NCI-H1694 treated with DMSO at 0.1 percent for 48 hours (cell line): Measurements from ENCODE around the gene FAHD2B.
"Not testable (repeated sequence)": the region's sequence is repeated elsewhere in the genome, so short reads cannot be mapped to it uniquely, and the experiment has no call there.

Experiments
- DNase-seq: peaks from one replicate; lab custom pipeline; 2025; lab: John Stamatoyannopoulos, UW

The FAHD2B gene

GRCh38 chr2:97094772-97095611, at the start of gene FAHD2B:
Gene FAHD2B, minus strand, starts transcription at chr2:97094882. Its CDS starts 3,176 bp downstream, at chr2:97091706.
- peak; percentile 60 for DNase-seq

DNA sequence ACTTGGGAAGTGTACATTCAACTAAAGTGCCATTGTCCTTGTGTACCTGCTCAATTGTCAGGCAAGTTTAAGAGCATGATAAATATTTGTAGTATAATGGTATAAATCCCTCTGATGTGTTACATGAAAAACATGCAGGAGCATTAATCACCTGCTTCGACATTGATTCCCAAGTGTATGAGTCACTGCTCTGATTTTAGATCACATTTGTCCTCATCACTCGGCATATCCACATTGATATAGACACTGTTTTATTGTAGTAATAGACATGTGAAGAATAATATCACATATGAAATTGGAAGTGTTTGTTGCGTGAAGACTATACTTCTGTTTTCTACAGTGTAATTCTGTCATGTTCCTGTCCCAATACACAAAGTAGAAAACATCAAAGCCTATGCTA, 49.3 kb upstream of the FAHD2B start:
- not testable (repeated sequence) for DNase-seq

DNA sequence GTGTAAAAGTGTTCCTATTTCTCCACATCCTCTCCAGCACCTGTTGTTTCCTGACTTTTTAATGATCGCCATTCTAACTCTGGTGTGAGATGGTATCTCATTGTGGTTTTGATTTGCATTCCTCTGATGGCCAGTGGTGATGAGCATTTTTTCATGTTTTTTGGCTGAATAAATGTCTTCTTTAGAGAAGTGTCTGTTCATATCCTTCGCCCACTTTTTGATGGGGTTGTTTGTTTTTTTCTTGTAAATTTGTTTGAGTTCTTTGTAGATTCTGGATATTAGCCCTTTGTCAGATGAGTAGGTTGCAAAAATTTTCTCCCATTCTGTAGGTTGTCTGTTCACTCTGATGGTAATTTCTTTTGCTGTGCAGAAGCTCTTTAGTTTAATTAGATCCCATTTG, 34.4 kb upstream of the FAHD2B start:
- DNase-seq = not testable (repeated sequence)

GRCh38 chr2:97113882-97114255, 19.2 kb upstream of the FAHD2B start:
- not testable (repeated sequence) for DNase-seq

DNA sequence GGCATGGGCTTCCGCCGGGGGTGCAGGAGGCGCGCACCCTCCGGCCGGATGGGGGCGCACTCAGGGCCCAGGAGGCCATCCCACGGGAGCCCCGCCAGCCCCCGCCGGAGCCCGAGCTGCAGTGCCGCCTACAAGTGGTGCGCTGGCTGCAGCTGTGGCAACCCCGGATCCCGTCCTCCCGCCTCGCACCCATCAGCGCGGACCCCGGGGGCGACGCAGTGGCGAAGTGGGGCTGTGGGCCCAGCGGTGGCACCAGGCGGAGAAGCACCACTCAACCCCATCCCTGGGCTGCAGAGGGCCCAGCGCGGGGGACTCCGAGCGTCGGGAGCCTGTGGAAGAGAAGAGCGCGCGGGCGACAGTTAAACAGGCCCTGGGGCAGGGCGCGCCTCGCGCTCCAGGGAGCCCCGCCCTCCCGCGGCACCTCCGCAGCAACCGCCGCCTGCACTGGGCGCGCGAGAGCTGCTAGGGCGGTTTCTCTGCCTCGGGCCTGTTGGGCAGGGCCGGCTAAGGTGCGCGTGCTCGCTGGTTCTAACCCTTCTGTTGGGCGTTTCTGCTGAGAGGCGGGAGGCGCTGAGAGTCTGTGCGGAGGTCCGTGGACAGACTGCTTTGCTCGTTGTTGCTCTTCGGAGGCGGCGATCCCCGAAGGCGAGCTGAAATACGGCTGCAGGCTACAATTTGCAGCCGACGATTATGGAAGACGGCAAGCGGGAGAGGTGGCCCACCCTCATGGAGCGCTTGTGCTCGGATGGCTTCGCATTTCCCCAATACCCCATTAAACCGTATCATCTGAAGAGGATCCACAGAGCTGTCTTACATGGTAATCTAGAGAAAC, 18.6 kb upstream of the FAHD2B start, which contains the start of gene ANKRD36:
ANKRD36 (plus strand) TSS at position 104 of the 832 bp plus-strand sequence; CDS start at position 691, 587 bp downstream.
- not testable (repeated sequence) for DNase-seq

GRCh38 chr2:97112320-97113049, 17.8 kb upstream of the FAHD2B start:
- DNase-seq = not testable (repeated sequence)

DNA sequence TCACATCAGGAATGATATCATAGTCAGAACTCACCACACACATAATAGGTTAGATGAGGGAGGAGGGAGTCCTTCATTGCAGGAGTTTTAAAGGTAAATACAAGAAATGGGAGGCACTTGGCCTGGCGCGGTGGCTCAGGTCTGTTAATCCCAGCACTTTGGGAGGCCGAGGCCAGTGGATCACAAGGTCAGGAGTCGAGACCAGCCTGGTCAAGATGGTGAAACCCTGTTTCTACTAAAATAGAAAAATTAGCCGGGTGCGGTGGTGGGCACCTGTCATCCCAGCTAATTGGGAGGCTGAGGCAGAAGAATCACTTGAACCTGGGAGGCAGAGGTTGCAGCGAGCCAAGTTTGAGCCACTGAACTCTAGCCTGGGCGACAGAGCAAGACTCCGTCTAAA, 16.6 kb upstream of the FAHD2B start:
- DNase-seq = not testable (repeated sequence)

- not testable (repeated sequence) for DNase-seq
Measured at GRCh38 chr2:97106878-97107277, 12.2 kb upstream of the FAHD2B start.

GRCh38 chr2:97098786-97099372, 4.2 kb upstream of the FAHD2B start:
- DNase-seq = not testable (repeated sequence)

GRCh38 chr2:97095661-97096060, 979 bp upstream of the FAHD2B start:
- DNase-seq = no peak

- DNase-seq = not testable (repeated sequence)
Measured at GRCh38 chr2:97093983-97094771, 505 bp downstream of the FAHD2B start.

GRCh38 chr2:97092946-97093345, 1.7 kb downstream of the FAHD2B start:
- DNase-seq = not testable (repeated sequence)

- not testable (repeated sequence) for DNase-seq
Measured at GRCh38 chr2:97088706-97089105, 6.0 kb downstream of the FAHD2B start.

DNA sequence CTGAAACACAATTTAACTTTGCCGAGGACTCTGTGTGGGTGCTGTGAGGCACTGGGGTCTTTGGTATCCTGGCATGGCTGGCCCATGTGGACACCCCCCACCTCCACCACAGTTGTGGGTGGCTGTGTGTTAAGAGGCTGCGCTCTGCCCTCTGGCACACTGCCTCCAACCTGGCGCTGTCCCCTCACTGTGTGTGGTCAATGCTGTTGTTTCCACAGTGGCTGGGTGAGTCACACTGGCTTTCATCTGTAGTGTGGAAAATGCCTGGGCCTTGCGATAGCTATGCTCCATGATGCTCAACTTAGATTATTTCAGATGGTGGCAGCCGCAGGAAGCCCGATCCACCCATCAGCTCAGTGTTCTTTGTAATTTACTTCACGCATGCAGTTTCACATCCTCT, 9.6 kb downstream of the FAHD2B start:
- DNase-seq = not testable (repeated sequence)

- not testable (repeated sequence) for DNase-seq
Measured at GRCh38 chr2:97083516-97083915, 11.2 kb downstream of the FAHD2B start.

- DNase-seq = peak; percentile 13
Measured at GRCh38 chr2:97082206-97082605, 12.5 kb downstream of the FAHD2B start.

- not testable (repeated sequence) for DNase-seq
Measured at GRCh38 chr2:97080855-97081254, 13.8 kb downstream of the FAHD2B start.

DNA sequence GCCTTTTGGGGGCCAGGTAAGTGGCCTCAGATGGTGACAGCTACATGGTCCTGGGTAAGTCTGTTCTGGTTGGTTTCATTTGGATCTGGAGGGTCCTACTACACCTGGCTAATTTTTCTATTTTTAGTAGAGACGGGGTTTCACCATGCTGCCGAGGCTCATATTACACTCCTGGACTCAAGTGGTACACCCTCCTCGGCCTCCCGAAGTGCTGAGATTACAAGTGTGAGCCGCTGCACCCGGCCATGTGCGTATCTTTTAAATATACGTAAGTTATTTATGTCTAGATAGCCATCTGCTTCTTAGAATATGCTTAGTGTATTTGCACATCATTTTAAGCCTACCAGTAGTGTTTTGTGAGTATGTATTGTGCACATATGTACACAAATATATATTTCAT, 17.5 kb downstream of the FAHD2B start:
- DNase-seq = not testable (repeated sequence)

DNA sequence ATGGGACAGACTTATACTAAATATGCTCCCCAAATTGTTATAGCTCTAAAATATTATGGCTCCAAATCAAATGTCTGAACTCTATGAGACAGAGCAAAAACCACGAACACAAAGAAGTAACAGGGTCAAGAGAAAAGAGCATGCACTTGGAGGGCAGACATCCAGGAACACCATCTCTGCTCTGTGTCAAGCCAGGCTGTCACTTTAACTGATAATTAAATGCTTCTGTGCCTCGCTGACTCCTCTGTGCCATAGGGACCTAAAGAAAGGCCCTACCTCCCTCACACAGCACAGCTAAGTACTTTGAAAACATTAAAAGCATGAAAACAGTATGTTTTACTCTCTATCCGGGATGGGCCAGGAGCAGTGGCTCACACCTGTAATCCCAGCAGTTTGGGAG, 23.8 kb downstream of the FAHD2B start:
- not testable (repeated sequence) for DNase-seq

DNA sequence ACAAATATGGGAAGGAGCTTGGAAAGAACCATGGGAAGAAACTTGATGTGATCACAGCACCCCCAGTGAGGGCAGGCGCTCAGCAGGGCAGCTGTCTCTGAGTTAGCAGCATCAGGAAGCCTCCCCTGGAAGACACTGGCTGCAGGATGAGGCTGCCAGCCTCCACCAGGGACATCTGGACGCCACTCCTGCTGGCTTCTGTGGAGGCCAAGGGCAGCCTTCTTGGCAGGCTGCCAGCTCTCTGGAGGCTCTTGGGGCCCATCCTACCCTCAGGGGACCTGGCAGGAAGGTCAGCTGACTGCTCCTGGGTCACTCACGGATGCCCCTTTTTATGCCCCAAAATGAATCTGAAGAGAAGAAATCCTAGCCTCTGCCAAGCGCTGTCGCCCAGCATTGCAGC, 26.0 kb downstream of the FAHD2B start:
- not testable (repeated sequence) for DNase-seq

- DNase-seq = no peak
Measured at GRCh38 chr2:97068074-97068473, 26.6 kb downstream of the FAHD2B start.
